Psoas muscle (tissue), 8 donors: Measurements from ENCODE around the gene NIPBL. TPM values are rescaled to one million over a fixed set of nuclear protein-coding genes. Genes with fewer than 3 reads are reported as not detected.
"Not testable (repeated sequence)": the region's sequence is repeated elsewhere in the genome, so short reads cannot be mapped to it uniquely, and the experiment has no call there.

Experiments used
- ATAC-seq, 4 donors: fragments of 200-7000 bp; cut with Tn5 transposase; one replicate each; pipeline ENCODE4 v1.9.1; 2020; ENCODE audit warnings: moderate library complexity in 3 of 4, mild to moderate bottlenecking in 2 of 4
- DNase-seq, 2 donors: peaks; one replicate each; pipeline ENCODE4 v3.0.0-alpha.2; 2020
- H3K27ac ChIP-seq: fragments of 200-600 bp; one replicate; pipeline ENCODE4 v1.8.0; 2022
- H3K27me3 ChIP-seq, 3 donors: fragments of 200-600 bp in 1 of 3; one replicate each; pipeline versions ENCODE4 v1.6.1 to v1.8.0; 2013 to 2022; ENCODE audit warnings: low read length in 2 of 3, mild to moderate bottlenecking in 2 of 3, moderate library complexity in 1 of 3; ENCODE audit not compliant: insufficient read depth in 3 of 3
- H3K36me3 ChIP-seq, 2 donors: fragments of 200-600 bp in 1 of 2; one replicate each; pipeline versions ENCODE4 v1.6.1 to v1.8.0; 2013 to 2022; ENCODE audit warnings: low read depth in 1 of 2, mild to moderate bottlenecking in 1 of 2, moderate library complexity in 1 of 2; ENCODE audit not compliant: insufficient read depth in 1 of 2
- H3K4me1 ChIP-seq: fragments of 200-600 bp; one replicate; pipeline ENCODE4 v1.8.0; 2022
- H3K4me3 ChIP-seq: fragments of 200-600 bp; one replicate; pipeline ENCODE4 v1.8.0; 2022; ENCODE audit warnings: mild to moderate bottlenecking
- H3K9me3 ChIP-seq: fragments of 200-600 bp; one replicate; pipeline ENCODE4 v1.8.0; 2022
- WGBS, 3 donors: extraction: QIAGEN DNeasy Blood & Tissue Kit; methylation state at CpG; one replicate each; pipeline versions ENCODE4 v1.1.6 to v1.1.7; 2013; 5-methylcytosine and 5-hydroxymethylcytosine counted together
- intact Hi-C, 2 donors: fragments of 100-400 bp; cut with DNase I; formaldehyde crosslinking; loops; one replicate each; pipeline versions ENCODE4 v1.11.0 to v1.14.2; 2022
- polyA plus RNA-seq, 3 donors: library from polyadenylated mRNA; stranded (reverse); fragments of 200-250 nt; gene quantifications; one replicate each; pipeline ENCODE4 v1.2.3, GENCODE V29; 2013
- total RNA-seq, 4 donors: library from RNA; stranded (reverse); fragmentation: NEBNext Ultra II Directional in 2 of 4; extraction: Animal tissue kit (Norgen Biotek cat#: 25700) in 2 of 4; gene quantifications; one replicate each; pipeline versions ENCODE4 v1.2.1 to v1.2.4, GENCODE V29; 2021 to 2023
- TF ChIP-seq, protein P1 (sequence below): fragments of 200-600 bp; IDR thresholded peaks from one replicate; pipeline ENCODE4 v1.8.0; 2022; ENCODE audit warnings: antibody characterized with exemption
- donor health status: healthy with polysubstance abuse.
- donor health status: DM: no; HTN: no; CAD: no; lungs with moderate emphysema.
- donor health status: Bipolar disorder and iron deficiency.
- donor health status: healthy.
- donor health status: DM: yes; HTN: yes; CAD: no.
- donor health status: DM: no; HTN: no; CAD: no.
- donor health status: DM: no; HTN: no; CAD: no.
- donor health status: DM: yes; HTN: yes; CAD: no.

Gene NIPBL
- total and polyA plus RNA-seq, 7 donors: 12.5 to 51.4 (median 38.1) TPM

DNA sequence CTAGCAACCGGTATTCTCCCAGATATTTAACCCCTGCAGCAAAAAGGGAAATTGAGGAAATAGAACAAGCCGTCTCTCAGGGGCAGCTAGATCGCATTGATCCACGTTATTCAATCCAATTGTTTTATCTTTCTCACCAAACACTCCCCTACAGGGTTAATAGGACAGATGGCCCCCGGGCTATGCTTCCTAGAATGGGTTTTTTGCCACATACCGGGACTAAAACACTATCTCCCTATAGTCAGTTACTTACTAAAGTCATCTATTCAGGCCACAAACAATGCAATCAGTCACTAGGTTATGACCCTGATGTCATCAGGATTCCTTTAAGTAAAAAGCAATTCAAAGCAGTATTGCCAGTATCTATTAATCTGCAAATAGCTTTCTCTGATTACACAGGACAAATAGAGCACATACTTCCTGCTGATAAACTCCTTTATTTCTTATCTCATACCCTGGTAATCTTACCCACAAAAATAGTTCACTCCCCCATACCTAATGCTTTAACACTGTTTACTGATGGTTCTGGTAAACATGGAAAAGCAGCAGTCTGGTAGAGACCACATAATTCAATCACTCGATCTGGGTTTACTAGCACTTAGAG is 213.7 kb downstream of the NIPBL start:
- no peak for DNase-seq
- no peaks in the 10 kb centered on the region for H3K9me3 ChIP-seq
- H3K4me3 ChIP-seq: no peak overlapping the region
- 64 to 71% (median 67%) methylated on average over 7 of the region's 7 CpGs for WGBS, 3 donors
- H3K27ac ChIP-seq: no peak overlapping the region
- ATAC-seq: no peak
- no peaks in the 10 kb centered on the region for H3K4me1 ChIP-seq
- TF ChIP-seq, protein P1, sequence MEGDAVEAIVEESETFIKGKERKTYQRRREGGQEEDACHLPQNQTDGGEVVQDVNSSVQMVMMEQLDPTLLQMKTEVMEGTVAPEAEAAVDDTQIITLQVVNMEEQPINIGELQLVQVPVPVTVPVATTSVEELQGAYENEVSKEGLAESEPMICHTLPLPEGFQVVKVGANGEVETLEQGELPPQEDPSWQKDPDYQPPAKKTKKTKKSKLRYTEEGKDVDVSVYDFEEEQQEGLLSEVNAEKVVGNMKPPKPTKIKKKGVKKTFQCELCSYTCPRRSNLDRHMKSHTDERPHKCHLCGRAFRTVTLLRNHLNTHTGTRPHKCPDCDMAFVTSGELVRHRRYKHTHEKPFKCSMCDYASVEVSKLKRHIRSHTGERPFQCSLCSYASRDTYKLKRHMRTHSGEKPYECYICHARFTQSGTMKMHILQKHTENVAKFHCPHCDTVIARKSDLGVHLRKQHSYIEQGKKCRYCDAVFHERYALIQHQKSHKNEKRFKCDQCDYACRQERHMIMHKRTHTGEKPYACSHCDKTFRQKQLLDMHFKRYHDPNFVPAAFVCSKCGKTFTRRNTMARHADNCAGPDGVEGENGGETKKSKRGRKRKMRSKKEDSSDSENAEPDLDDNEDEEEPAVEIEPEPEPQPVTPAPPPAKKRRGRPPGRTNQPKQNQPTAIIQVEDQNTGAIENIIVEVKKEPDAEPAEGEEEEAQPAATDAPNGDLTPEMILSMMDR: no peak
- intact Hi-C loops: no loop called here
- H3K27me3 ChIP-seq: no peaks in the 10 kb centered on the region
- H3K36me3 ChIP-seq: no peaks in the 10 kb centered on the region

DNA sequence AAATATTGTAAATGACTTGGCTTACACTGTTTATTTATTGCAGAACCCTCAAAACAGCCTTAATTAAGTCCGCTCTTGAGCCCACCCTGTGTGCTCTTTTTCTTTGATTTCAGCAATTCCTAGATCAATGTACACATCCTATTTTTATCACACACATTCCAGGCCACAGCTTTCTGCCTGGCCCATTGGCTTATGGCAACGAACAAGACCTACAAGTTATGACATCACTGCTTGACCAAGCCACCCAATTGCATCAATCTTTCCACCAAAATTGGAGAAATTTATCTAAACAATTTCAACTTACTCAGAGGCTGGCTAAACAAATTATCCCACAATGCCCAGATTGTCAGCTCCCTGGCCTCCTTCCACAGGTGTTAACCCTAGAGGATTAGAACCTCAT is 214.2 kb downstream of the NIPBL start:
- intact Hi-C loops: no loop called here
- no peak overlapping the region for H3K4me3 ChIP-seq
- H3K36me3 ChIP-seq: no peaks in the 10 kb centered on the region
- DNase-seq (no peak), ATAC-seq (no peak)
- peaks cover 5% of the 10 kb centered on the region for H3K9me3 ChIP-seq
- no peak overlapping the region for H3K27ac ChIP-seq
- H3K4me1 ChIP-seq: no peaks in the 10 kb centered on the region
- TF ChIP-seq, protein P1: no peak
- H3K27me3 ChIP-seq: no peaks in the 10 kb centered on the region
- WGBS, 3 donors: 85 to 94% (median 88%) methylated on average over 2 of the region's 2 CpGs

DNA sequence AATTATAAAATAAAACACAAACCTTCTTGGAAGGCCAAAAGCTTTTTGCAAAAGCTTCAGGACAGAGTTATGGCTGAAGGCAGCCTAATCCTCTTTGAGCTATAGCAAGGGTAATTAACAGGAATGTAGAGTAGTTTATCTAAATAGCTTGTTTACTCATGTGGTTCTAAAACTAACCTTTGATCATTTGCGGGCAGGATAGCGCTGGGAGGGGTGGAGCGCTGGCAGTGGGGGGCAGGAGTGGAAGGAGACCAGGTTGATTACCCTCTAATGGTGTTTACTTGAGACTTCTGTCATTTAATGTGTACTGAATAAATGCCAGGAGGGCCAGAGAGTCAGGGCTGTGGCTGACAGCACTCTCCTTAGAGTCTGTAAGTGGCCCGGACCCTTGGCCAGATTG is 217.2 kb downstream of the NIPBL start:
- intact Hi-C loops: not testable (repeated sequence)
- peaks cover 20% of the 10 kb centered on the region for H3K9me3 ChIP-seq

DNA sequence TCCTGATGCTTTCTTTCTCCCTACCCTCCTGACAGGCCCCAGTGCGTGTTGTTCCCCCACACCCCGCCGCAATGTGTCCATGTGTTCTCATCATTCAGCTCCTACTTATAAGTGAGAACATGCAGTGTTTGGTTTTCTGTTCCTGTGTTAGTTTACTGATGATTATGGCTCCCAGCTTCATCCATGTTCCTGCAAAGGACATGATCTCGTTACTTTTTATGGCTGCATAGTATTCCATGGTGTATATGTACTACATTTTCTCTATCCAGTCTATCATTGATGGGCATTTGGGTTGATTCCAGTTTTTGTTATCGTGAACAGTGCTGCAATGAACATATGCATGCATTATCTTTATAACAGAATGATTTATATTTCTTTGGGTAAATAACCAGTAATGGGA is 222.7 kb downstream of the NIPBL start:
- WGBS, 3 donors: 95 to 98% (median 96%) methylated on average over 5 of the region's 5 CpGs
- Histone ChIP-seq H3K9me3 (peaks cover 32% of the 10 kb centered on the region), H3K36me3 (peaks cover 0 to 13% of the 10 kb centered on the region in 2 donors)
- DNase-seq, H3K27me3 ChIP-seq, intact Hi-C loops, ATAC-seq, H3K4me1 ChIP-seq, H3K4me3 ChIP-seq, H3K27ac ChIP-seq: not testable (repeated sequence)

More for the DNA sequence above, 217.2 kb downstream of the NIPBL start:
- not testable (repeated sequence) for H3K4me3 ChIP-seq, H3K27me3 ChIP-seq, H3K27ac ChIP-seq, ATAC-seq, H3K36me3 ChIP-seq, H3K4me1 ChIP-seq, DNase-seq
- WGBS, 3 donors: 69 to 75% (median 74%) methylated on average over 3 to 4 of the region's 4 CpGs

DNA sequence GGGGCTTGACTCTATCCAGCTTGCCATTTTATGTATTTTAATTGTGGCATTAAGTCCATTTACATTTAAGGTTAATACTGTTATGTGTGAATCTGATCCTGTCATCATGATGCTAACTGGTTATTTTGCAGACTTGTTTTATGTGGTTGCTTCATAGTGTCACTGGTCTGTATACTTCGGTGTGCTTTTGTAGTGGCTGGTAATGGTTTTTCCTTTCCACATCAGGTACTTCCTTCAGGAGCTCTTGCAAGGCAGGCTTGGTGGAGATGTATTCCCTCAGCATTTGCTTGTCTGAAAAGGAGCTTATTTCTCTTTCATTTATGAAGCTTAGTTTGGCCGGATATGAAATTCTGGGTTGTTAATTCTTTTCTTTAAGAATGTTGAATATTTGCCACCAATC is 226.7 kb downstream of the NIPBL start:
- H3K36me3 ChIP-seq: peaks cover 3 to 51% of the 10 kb centered on the region in 2 donors
- WGBS, 3 donors: 95 to 99% (median 98%) methylated on average over 2 of the region's 2 CpGs
- no peak overlapping the region for H3K27ac ChIP-seq
- H3K4me3 ChIP-seq: no peak overlapping the region
- ATAC-seq: no peak
- no peaks in the 10 kb centered on the region for H3K4me1 ChIP-seq
- peaks cover 11% of the 10 kb centered on the region for H3K9me3 ChIP-seq
- intact Hi-C loops: no loop called here
- TF ChIP-seq, protein P1: no peak
- no peak for DNase-seq
- H3K27me3 ChIP-seq: no peaks in the 10 kb centered on the region

DNA sequence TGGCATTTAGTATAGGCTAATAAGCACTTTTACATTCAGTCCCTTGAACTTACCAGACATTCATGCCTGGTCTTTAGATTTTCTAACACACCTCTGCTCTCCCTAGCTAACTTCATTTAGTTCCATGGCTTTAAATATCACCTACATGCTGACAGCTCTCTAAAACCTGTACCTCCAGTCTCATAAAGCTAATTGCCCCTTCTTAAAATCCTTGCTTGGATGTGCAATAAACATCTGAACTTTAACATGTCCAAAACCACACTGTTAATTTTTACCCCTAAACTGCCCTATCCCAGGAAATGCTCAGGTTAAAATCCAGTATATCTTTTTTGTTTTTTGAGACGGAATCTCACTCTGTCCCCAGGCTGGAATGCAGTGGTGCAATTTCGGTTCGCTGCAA is 232.8 kb downstream of the NIPBL start:
- Histone ChIP-seq H3K36me3 (peaks cover 9 to 92% of the 10 kb centered on the region in 2 donors), H3K27me3 (no peaks in the 10 kb centered on the region), H3K9me3 (no peaks in the 10 kb centered on the region), H3K4me3 (no peak overlapping the region), H3K4me1 (no peaks in the 10 kb centered on the region), H3K27ac (no peak overlapping the region)
- TF ChIP-seq, protein P1: no peak
- ATAC-seq: no peak
- intact Hi-C loops: no loop called here
- 97 to 98% (median 98%) methylated on average over 3 of the region's 3 CpGs for WGBS, 3 donors
- no peak for DNase-seq
